Endothelial cell of umbilical vein (primary cell): ENCODE results near the gene FCN1. TPM values are rescaled to one million over a fixed set of nuclear protein-coding genes. Genes with fewer than 3 reads are reported as not detected.

Source experiments
- BruUV-seq: library from RNA; stranded (reverse); fragments of 400-500 nt; replicated peaks from 2 replicates; lab custom pipeline; 2021; lab: Mats Ljungman, UMichigan
- CTCF ChIA-PET: fragments of 300-600, 350-600 bp; sonication (Branson Sonifier 250); formaldehyde crosslinking; loops from one replicate; lab custom pipeline; 2021; ENCODE audit warnings: antibody characterized with exemption, inconsistent platforms; lab: Charles Lee
- POLR2A ChIA-PET: fragments of 300-600, 350-600 bp; sonication (Branson Sonifier 250); formaldehyde crosslinking; loops from one replicate; lab custom pipeline; 2021; ENCODE audit warnings: antibody characterized with exemption, inconsistent platforms; lab: Charles Lee
- DNase-seq: peaks from one replicate; pipeline ENCODE4 v3.0.0-alpha.2; 2011; ENCODE audit warnings: low read depth, low spot score
- FAIRE-seq: peaks from 2 replicates; lab custom pipeline; 2011; peaks lifted over from hg19 to GRCh38; lab: Jason Lieb, UNC
- H2AFZ ChIP-seq: 2 replicates; pipeline ENCODE4 v1.6.0; 2012; ENCODE audit warnings: low read depth, low read length, control low read depth, inconsistent platforms
- H3K27ac ChIP-seq: 2 replicates; pipeline ENCODE4 v1.5.1; 2011; ENCODE audit warnings: low read depth, mild to moderate bottlenecking, control low read depth, low read length, moderate library complexity; ENCODE audit not compliant: insufficient read depth
- H3K27me3 ChIP-seq, 2 experiments: 2 replicates each; pipeline versions ENCODE4 v1.6.0 to v1.6.1; 2011; ENCODE audit warnings: low read length in 2 of 2, mixed read lengths in 1 of 2; ENCODE audit not compliant: control insufficient read depth in 2 of 2, insufficient read depth in 2 of 2
- H3K36me3 ChIP-seq, 2 experiments: 2 replicates in 1 of 2; 3 replicates in 1 of 2; pipeline ENCODE4 v1.5.1; 2011; ENCODE audit warnings: low read length in 2 of 2, mild to moderate bottlenecking in 1 of 2, moderate library complexity in 1 of 2; ENCODE audit not compliant: control insufficient read depth in 2 of 2, insufficient read depth in 2 of 2; ENCODE audit errors: extremely low read depth in 1 of 2
- H3K4me1 ChIP-seq: 3 replicates; pipeline ENCODE4 v1.5.1; 2011; ENCODE audit warnings: mild to moderate bottlenecking, low read length; ENCODE audit not compliant: control insufficient read depth, insufficient read depth; ENCODE audit errors: extremely low read depth
- H3K4me2 ChIP-seq: 2 replicates; pipeline ENCODE4 v1.6.1; 2011; ENCODE audit warnings: low read length, control low read depth, mixed read lengths; ENCODE audit not compliant: insufficient read depth
- H3K4me3 ChIP-seq, 3 experiments: fragments of 200-600 bp in 1 of 3; sonication (generic), shearing (Covaris generic) in 1 of 3; replicated peaks in 1 of 3; 2 replicates each; pipeline ENCODE4 v1.5.1; 2011 to 2016; ENCODE audit warnings: control low read depth in 3 of 3, low read length in 3 of 3, mild to moderate bottlenecking in 2 of 3, inconsistent platforms in 1 of 3, low read depth in 1 of 3, moderate library complexity in 1 of 3; ENCODE audit not compliant: insufficient read depth in 1 of 3
- H3K79me2 ChIP-seq: 2 replicates; pipeline ENCODE4 v1.6.0; 2012; ENCODE audit warnings: low read length, inconsistent platforms; ENCODE audit not compliant: control insufficient read depth, insufficient read depth
- H3K9ac ChIP-seq: replicated peaks from 2 replicates; pipeline ENCODE3; 2011; ENCODE audit warnings: low read length, control low read depth; ENCODE audit not compliant: insufficient read depth; ENCODE audit errors: extremely low read depth
- H3K9me1 ChIP-seq: replicated peaks from 3 replicates; pipeline ENCODE4 v1.6.0; 2011; ENCODE audit warnings: mild to moderate bottlenecking, low read length; ENCODE audit not compliant: control insufficient read depth, insufficient read depth; ENCODE audit errors: extremely low read depth
- H3K9me3 ChIP-seq: replicated peaks from 2 replicates; pipeline ENCODE4 v1.5.1; 2012; ENCODE audit warnings: low read length, inconsistent platforms; ENCODE audit not compliant: control insufficient read depth, insufficient read depth
- H4K20me1 ChIP-seq: replicated peaks from 2 replicates; pipeline ENCODE3; 2011; ENCODE audit warnings: mild to moderate bottlenecking, low read length; ENCODE audit not compliant: control insufficient read depth, insufficient read depth; ENCODE audit errors: extremely low read depth
- EZH2 ChIP-seq: IDR thresholded peaks from 2 replicates; pipeline ENCODE4 v1.6.1; 2012; ENCODE audit warnings: borderline replicate concordance, low read depth, mild to moderate bottlenecking, moderate library complexity, low read length, inconsistent platforms; ENCODE audit not compliant: severe bottlenecking
- FOS ChIP-seq: IDR thresholded peaks from 2 replicates; pipeline ENCODE4 v1.6.1; 2011; ENCODE audit warnings: mild to moderate bottlenecking, low read length, moderate library complexity, borderline replicate concordance; ENCODE audit not compliant: insufficient read depth
- GATA2 ChIP-seq: IDR thresholded peaks from 2 replicates; pipeline ENCODE4 v1.7.0; 2011; ENCODE audit warnings: low read depth, mild to moderate bottlenecking, moderate library complexity, mixed read lengths, low read length; ENCODE audit not compliant: insufficient read length, insufficient read depth
- JUN ChIP-seq: IDR thresholded peaks from 2 replicates; pipeline ENCODE4 v1.6.1; 2011; ENCODE audit warnings: borderline replicate concordance, low read depth; ENCODE audit not compliant: insufficient read length, insufficient read depth
- MYC ChIP-seq: IDR thresholded peaks from one replicate; pipeline ENCODE4 v1.6.1; 2011; ENCODE audit warnings: mild to moderate bottlenecking, low read depth, low read length
- POLR2A ChIP-seq: IDR thresholded peaks from 2 replicates; pipeline ENCODE4 v1.6.1; 2012; ENCODE audit warnings: low read depth, mild to moderate bottlenecking, control low read depth, low read length
- POLR2AphosphoS5 ChIP-seq: IDR thresholded peaks from 2 replicates; pipeline ENCODE4 v1.6.1; 2012; ENCODE audit warnings: low read depth, mild to moderate bottlenecking, control low read depth, low read length, moderate library complexity; ENCODE audit not compliant: insufficient read depth
- dilution Hi-C: fragments of 300-500 bp; cut with MboI; formaldehyde crosslinking; loops from one replicate; pipeline ENCODE4 v1.15.0; 2019; ENCODE audit warnings: low sequenced_read_pairs; ENCODE audit not compliant: extremely low pct_ligation_motif_present
- intact Hi-C: fragments of 100-400 bp; cut with micrococcal nuclease; formaldehyde crosslinking; loops from one replicate; pipeline ENCODE4 v1.10.0; 2022
- polyA plus RNA-seq, 4 experiments: library from polyadenylated mRNA; depleted of rRNA in 3 of 4; stranded (reverse) in 3 of 4; unstranded in 1 of 4; fragments of >200 nt; gene quantifications; 2 replicates each; pipeline versions ENCODE4 v1.2.1 to v1.2.3, GENCODE V29; 2011 to 2012; ENCODE audit warnings: missing spikeins in 1 of 4
- total RNA-seq: library from RNA; stranded (reverse); gene quantifications from 2 replicates; pipeline ENCODE4 v1.2.3, GENCODE V29; 2021
- TF ChIP-seq, protein P1 (sequence below), 2 donors: IDR thresholded peaks; 1 replicate in 1 of 2; 2 replicates in 1 of 2; pipeline ENCODE4 v1.5.1; 2011; ENCODE audit warnings: low read length in 2 of 2, mild to moderate bottlenecking in 2 of 2, moderate library complexity in 2 of 2, control low read depth in 1 of 2, inconsistent platforms in 1 of 2, low read depth in 1 of 2; ENCODE audit not compliant: insufficient read depth in 1 of 2; ENCODE audit errors: extremely low read depth in 1 of 2
- TF ChIP-seq, protein P2 (sequence below): IDR thresholded peaks from 2 replicates; pipeline ENCODE4 v1.6.1; 2011; ENCODE audit not compliant: insufficient read depth, insufficient read length

Gene FCN1
- total and polyA plus RNA-seq, 2 donors (not counting 3 experiments of a cell fraction or from before 2014, with no cell fraction given): not detected

DNA sequence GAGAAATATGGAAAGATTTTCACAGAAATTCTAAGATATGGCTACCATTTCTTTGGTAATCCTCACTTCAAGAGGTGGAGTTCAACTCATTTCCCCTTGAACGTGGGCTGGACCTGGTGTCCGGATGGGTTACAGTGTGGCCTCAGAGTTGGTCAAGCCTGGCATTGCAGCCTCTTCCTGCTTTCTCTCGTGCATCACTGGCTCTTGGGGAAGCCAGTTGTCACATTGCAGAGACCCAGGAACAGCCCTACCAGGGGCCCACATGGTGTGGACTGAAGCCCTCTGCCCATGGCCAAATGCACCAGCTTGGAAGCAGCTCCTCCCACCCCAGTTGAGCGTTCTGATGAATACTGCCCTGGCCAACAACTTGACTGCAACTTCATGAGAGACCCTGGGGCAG, 47.7 kb upstream of the FCN1 start:
- ChIA-PET POLR2A (no interaction called here), CTCF (no interaction called here)
- no peak overlapping the region for H3K4me2 ChIP-seq
- no peak overlapping the region for H3K4me3 ChIP-seq
- H3K27me3 ChIP-seq: no peaks in the 10 kb centered on the region
- TF ChIP-seq FOS: no peak
- TF ChIP-seq JUN: no peak
- no peak for TF ChIP-seq MYC
- no peak for TF ChIP-seq POLR2A
- TF ChIP-seq POLR2AphosphoS5: no peak
- TF ChIP-seq, protein P1, sequence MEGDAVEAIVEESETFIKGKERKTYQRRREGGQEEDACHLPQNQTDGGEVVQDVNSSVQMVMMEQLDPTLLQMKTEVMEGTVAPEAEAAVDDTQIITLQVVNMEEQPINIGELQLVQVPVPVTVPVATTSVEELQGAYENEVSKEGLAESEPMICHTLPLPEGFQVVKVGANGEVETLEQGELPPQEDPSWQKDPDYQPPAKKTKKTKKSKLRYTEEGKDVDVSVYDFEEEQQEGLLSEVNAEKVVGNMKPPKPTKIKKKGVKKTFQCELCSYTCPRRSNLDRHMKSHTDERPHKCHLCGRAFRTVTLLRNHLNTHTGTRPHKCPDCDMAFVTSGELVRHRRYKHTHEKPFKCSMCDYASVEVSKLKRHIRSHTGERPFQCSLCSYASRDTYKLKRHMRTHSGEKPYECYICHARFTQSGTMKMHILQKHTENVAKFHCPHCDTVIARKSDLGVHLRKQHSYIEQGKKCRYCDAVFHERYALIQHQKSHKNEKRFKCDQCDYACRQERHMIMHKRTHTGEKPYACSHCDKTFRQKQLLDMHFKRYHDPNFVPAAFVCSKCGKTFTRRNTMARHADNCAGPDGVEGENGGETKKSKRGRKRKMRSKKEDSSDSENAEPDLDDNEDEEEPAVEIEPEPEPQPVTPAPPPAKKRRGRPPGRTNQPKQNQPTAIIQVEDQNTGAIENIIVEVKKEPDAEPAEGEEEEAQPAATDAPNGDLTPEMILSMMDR (IDR thresholded peaks at IDR 0.05; ENCODE audit: extremely low read depth in 1 of 2, insufficient read depth in 1 of 2, low read depth in 1 of 2, low read length in 2 of 2): no peak
- no peak for TF ChIP-seq GATA2
- TF ChIP-seq, protein P2, sequence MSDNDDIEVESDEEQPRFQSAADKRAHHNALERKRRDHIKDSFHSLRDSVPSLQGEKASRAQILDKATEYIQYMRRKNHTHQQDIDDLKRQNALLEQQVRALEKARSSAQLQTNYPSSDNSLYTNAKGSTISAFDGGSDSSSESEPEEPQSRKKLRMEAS: no peak
- TF ChIP-seq EZH2: no peak
- no peak overlapping the region for H3K27ac ChIP-seq
- H3K9me3 ChIP-seq: no peaks in the 10 kb centered on the region
- no peaks in the 10 kb centered on the region for H3K9me1 ChIP-seq
- no TSS peak for BruUV-seq
- intact Hi-C loops (no loop called here), dilution Hi-C loops (no loop called here)
- H3K9ac ChIP-seq: no peak overlapping the region
- no peak overlapping the region for H2AFZ ChIP-seq
- DNase-seq (no peak), FAIRE-seq (no peak)
- no peaks in the 10 kb centered on the region for H3K4me1 ChIP-seq
- H3K79me2 ChIP-seq: no peaks in the 10 kb centered on the region
- no peaks in the 10 kb centered on the region for H3K36me3 ChIP-seq
- no peaks in the 10 kb centered on the region for H4K20me1 ChIP-seq
